Chondrocyte (in vitro differentiated cells): ENCODE measurements around the gene PPFIA2. TPM values are rescaled to one million over a fixed set of nuclear protein-coding genes. Genes with fewer than 3 reads are reported as not detected.

Experiments
- DNase-seq: peaks from one replicate; pipeline ENCODE4 v3.0.0; 2021; ENCODE audit warnings: mixed read lengths, low spot score
- H3K27ac Mint-ChIP-seq: one replicate; pipeline ENCODE4 v1.8.0; 2021; ENCODE audit warnings: mild to moderate bottlenecking, moderate library complexity, mixed read lengths; ENCODE audit not compliant: unreplicated experiment
- H3K27me3 Mint-ChIP-seq: 2 replicates; pipeline ENCODE4 v1.8.0; 2021; ENCODE audit warnings: low read depth, mixed read lengths
- H3K36me3 Mint-ChIP-seq: 2 replicates; pipeline ENCODE4 v1.8.0; 2021; ENCODE audit warnings: low read depth, mixed read lengths
- H3K4me1 Mint-ChIP-seq: 2 replicates; pipeline ENCODE4 v1.8.0; 2021; ENCODE audit warnings: low read depth, mild to moderate bottlenecking, mixed read lengths
- H3K4me3 Mint-ChIP-seq: one replicate; pipeline ENCODE4 v1.8.0; 2021; ENCODE audit warnings: mild to moderate bottlenecking, moderate library complexity, mixed read lengths; ENCODE audit not compliant: unreplicated experiment
- H3K9me3 Mint-ChIP-seq: 2 replicates; pipeline ENCODE4 v1.8.0; 2021; ENCODE audit warnings: low read depth, mixed read lengths
- total RNA-seq: library from RNA; stranded (reverse); gene quantifications from 3 replicates; pipeline ENCODE4 v1.2.1, GENCODE V29; 2021
- TF ChIP-seq, protein P1 (sequence below): fragments of 200-600 bp; sonication (generic); IDR thresholded peaks from 2 replicates; pipeline ENCODE4 v1.5.0; 2021; ENCODE audit warnings: antibody characterized with exemption, mild to moderate bottlenecking, moderate library complexity

PPFIA2 gene
- total RNA-seq, 1 donor from 2014 or later = not detected

DNA sequence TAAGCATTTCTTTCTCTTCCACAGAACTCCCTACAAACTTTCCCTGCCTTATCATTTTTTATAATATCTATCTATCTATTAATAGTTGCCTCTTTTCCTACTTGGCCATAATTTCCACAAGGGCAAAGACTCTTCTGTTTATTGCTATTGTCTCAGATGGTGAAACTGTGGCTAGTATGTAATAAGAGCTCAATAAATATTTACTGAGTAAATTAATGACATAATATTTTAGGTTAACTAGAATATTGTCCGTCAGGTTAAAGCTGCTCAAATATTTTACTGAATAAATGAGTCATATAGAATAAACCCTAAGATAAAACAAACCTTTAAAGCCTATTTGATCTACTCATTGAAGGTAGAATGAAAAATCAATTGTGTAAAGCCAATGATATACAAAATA is 240.5 kb downstream of the PPFIA2 start:
- Mint-ChIP-seq H3K27me3 (peaks cover 8% of the 10 kb centered on the region), H3K4me1 (no peaks in the 10 kb centered on the region), H3K9me3 (peaks cover 5% of the 10 kb centered on the region), H3K36me3 (no peaks in the 10 kb centered on the region), H3K4me3 (no peak overlapping the region), H3K27ac (no peak overlapping the region)
- TF ChIP-seq, protein P1, sequence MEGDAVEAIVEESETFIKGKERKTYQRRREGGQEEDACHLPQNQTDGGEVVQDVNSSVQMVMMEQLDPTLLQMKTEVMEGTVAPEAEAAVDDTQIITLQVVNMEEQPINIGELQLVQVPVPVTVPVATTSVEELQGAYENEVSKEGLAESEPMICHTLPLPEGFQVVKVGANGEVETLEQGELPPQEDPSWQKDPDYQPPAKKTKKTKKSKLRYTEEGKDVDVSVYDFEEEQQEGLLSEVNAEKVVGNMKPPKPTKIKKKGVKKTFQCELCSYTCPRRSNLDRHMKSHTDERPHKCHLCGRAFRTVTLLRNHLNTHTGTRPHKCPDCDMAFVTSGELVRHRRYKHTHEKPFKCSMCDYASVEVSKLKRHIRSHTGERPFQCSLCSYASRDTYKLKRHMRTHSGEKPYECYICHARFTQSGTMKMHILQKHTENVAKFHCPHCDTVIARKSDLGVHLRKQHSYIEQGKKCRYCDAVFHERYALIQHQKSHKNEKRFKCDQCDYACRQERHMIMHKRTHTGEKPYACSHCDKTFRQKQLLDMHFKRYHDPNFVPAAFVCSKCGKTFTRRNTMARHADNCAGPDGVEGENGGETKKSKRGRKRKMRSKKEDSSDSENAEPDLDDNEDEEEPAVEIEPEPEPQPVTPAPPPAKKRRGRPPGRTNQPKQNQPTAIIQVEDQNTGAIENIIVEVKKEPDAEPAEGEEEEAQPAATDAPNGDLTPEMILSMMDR = no peak
- no peak for DNase-seq

GRCh38 chr12:81517296-81517695 is 241.9 kb downstream of the PPFIA2 start:
- H3K27me3 Mint-ChIP-seq = peaks cover 8% of the 10 kb centered on the region
- H3K27ac Mint-ChIP-seq = no peak overlapping the region
- no peak overlapping the region for H3K4me3 Mint-ChIP-seq
- H3K9me3 Mint-ChIP-seq = peaks cover 11% of the 10 kb centered on the region
- no peaks in the 10 kb centered on the region for H3K36me3 Mint-ChIP-seq
- no peak for DNase-seq
- TF ChIP-seq, protein P1 = no peak
- no peaks in the 10 kb centered on the region for H3K4me1 Mint-ChIP-seq

DNA sequence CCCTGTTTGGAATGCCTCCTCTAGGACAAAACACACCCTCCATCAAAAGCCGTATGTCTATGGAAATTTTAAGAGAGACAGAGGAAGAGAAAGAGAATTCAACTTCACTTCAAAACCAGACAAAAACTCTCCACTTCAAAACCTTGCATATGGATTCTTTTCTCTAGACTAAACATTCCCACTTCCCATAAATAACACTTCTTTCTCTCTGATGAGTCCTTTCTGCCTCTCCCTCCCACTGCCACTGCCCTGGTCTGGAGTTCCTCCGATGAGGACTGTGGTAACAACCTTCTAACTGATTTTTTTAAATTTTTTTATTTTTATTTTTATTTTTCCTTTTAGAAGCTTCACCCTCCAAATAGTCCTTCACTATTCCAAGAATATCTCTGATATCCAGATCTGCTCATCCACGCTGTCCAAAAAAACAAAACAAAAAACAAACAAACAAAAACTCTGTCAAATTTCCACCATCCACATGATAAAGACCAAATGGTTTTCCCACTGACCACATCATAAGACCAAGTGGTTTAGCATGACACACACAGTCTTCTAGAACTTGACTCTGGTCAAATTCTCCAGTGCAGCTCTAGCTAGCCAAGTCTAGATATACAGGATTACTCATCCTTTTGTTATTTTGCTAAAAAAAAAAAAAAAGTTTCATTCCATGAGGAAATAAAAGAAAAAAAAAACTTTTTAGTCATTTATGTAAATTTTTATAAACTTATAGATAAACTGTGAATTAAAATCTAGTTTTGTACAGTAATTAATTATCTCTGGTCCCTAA is 256.0 kb downstream of the PPFIA2 start:
- H3K4me1 Mint-ChIP-seq = peaks cover 6% of the 10 kb centered on the region
- DNase-seq = no peak
- TF ChIP-seq, protein P1 = no peak
- H3K27me3 Mint-ChIP-seq = peaks cover 2% of the 10 kb centered on the region
- H3K36me3 Mint-ChIP-seq = no peaks in the 10 kb centered on the region
- H3K9me3 Mint-ChIP-seq = peaks cover 4% of the 10 kb centered on the region
- peak overlapping the region; percentile 67 for H3K27ac Mint-ChIP-seq
- no peak overlapping the region for H3K4me3 Mint-ChIP-seq

DNA sequence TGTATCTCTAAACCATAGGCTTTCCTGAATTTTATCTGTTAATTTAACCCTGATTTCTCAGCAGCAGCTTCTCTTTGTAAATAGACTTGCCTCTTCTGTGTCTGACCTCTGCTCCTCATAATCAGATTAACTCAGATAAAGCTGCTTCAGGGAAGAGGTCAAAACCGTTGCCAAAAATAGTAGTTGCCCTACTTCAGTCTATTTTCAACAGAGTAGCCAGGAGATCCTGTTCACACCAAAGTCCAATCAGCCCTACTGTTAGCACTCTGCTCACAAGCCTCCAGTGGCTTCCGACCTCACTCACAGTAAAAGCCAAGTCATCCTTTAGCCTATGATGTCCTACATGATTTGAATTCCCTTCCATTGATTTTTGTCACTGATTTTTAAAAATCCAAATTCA is 258.4 kb downstream of the PPFIA2 start:
- Mint-ChIP-seq H3K27ac (no peak overlapping the region), H3K4me3 (no peak overlapping the region), H3K4me1 (peaks cover 6% of the 10 kb centered on the region), H3K9me3 (peaks cover 4% of the 10 kb centered on the region), H3K27me3 (peaks cover 2% of the 10 kb centered on the region), H3K36me3 (no peaks in the 10 kb centered on the region)
- TF ChIP-seq, protein P1 = no peak
- no peak for DNase-seq

- H3K4me3 Mint-ChIP-seq = no peak overlapping the region
- DNase-seq = no peak
- peaks cover 2% of the 10 kb centered on the region for H3K27me3 Mint-ChIP-seq
- H3K36me3 Mint-ChIP-seq = no peaks in the 10 kb centered on the region
- TF ChIP-seq, protein P1 = no peak
- H3K27ac Mint-ChIP-seq = no peak overlapping the region
- peaks cover 6% of the 10 kb centered on the region for H3K4me1 Mint-ChIP-seq
- peaks cover 4% of the 10 kb centered on the region for H3K9me3 Mint-ChIP-seq
Measured at GRCh38 chr12:81499809-81500208, 259.3 kb downstream of the PPFIA2 start.
